ENCODE results near the gene FRAS1.
"Not testable (repeated sequence)": the region's sequence is repeated elsewhere in the genome, so short reads cannot be mapped to it uniquely, and the experiment has no call there.

FRAS1 gene

DNA sequence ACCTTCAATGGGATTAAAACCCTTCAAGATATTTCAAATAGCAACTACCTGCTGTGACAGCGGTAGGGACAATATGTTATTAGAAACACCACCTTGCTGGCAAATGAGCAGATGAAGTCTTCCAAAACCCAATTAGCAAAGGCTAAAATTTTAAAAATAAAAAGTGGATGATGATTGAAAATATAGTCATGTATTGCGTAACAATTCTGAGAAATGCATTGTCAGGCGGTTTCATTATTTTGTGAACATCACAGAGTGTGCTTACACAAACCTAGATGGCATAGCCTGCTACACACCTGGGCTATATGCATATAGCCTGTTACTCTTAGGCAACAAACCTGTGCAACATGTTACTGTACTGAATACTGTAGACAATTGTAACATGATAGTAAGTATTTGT lies 403.2 kb downstream of the FRAS1 start:
- FAIRE-seq = no peak

GRCh38 chr4:78464265-78464664 lies 407.1 kb downstream of the FRAS1 start:
- DNase-seq (ENCODE audit: extremely low spot score, insufficient read length, low read depth) = no peak
- no peak for FAIRE-seq

More for the DNA sequence above, 403.2 kb downstream of the FRAS1 start:
- no peak for DNase-seq (ENCODE audit: extremely low spot score, insufficient read length, low read depth)

DNA sequence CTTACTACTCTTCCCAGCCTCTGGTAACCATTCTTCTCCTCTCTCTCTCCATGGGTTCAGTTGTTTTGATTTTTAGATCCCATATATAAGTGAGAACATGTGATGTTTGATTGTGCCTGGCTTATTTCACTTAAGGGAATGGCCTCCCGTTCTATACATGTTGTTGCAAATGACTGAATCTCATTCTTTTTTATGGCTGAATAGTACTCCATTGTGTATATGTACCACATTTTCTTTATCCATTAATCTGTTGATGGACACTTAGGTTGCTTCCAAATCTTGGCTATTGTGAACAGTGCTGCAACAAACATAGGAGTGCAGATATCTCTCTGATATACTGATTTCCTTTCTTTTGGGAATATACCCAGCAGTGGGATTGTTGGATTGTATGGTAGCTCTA lies 410.1 kb downstream of the FRAS1 start:
- DNase-seq (ENCODE audit: extremely low spot score, insufficient read length, low read depth); FAIRE-seq: not testable (repeated sequence)

DNA sequence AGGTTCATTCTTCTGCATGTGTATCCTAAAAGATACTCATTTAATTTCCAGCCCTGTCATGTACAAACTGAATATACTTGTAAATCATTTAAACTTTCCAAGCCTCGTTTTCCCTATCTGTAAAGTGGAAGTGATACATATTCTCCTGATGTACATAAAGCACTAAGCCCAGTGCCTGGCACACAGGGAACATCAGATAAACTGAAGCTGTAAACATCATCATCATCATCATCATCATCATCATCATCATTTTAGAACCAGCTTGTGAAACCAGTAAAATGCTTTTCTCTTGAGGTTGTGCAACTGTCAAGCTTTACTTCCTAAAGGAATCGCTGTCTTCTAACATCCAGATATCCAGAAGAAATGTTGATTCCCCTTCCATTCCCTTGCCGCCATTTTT lies 411.1 kb downstream of the FRAS1 start:
- DNase-seq (ENCODE audit: extremely low spot score, insufficient read length, low read depth) (no peak), FAIRE-seq (no peak)

GRCh38 chr4:78476108-78476704 lies 419.1 kb downstream of the FRAS1 start:
- DNase-seq (ENCODE audit: extremely low spot score, insufficient read length, low read depth) (no peak), FAIRE-seq (no peak)

DNA sequence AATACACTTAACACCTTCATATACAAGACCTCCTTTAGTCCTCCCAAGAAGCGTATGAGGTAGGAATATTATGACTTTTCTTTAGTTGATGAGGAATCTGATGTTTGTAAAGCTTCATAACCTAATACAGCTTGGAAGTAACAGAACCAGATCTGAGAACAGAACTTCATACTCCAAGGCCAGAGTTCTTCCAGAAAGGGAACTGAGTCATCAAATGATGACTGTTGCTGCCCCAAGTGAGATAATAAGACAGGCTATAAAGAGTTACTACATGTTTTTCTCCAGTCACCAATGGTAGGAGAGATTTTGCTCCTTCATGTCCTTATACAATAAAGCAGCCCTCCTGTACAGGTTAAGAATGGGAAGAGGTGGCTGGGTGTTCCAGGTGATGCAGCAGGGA lies 420.2 kb downstream of the FRAS1 start:
- FAIRE-seq = no peak

DNA sequence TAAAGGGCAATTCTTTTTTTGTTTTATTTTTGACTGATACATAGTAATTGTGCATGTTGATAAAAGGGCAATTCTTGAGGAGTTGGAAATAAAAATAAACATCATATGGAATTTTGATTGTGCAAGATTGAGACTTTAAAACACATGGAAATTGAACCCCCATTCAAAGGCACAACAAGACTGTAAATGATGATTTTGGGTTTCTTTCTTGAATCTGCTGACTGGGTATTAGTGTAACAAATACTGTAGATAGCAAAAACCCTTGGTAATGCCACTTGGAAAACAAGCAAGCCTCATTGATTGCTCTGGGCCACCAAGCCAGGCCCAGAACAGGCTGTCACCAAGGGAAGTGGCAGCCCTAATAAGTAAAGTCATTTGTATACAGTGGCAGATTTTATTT lies 421.4 kb downstream of the FRAS1 start:
- DNase-seq (ENCODE audit: extremely low spot score, insufficient read length, low read depth) = no peak
- no peak for FAIRE-seq

More for the DNA sequence above, 420.2 kb downstream of the FRAS1 start:
- DNase-seq (ENCODE audit: extremely low spot score, insufficient read length, low read depth) = no peak

DNA sequence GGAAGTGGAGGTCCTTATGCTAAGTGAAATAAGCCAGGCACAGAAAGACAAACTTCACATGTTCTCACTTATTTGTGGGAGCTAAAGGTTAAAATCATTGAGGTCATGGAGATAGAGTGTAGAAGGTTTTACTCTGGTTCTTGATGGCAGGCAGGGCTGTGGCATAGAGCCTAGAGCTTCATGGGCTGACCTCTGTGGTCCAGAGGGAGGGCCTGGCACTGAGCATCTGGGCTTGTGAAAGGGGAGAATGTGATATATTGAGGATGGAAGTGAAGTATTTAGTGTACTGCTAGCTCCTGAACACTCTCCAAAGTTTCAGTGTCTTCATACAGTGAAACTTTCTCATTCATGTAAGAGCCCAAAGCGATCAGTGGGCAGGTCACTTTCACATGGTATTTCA lies 423.2 kb downstream of the FRAS1 start:
- DNase-seq (ENCODE audit: extremely low spot score, insufficient read length, low read depth) (no peak), FAIRE-seq (no peak)

GRCh38 chr4:78481180-78481579 lies 424.1 kb downstream of the FRAS1 start:
- DNase-seq (ENCODE audit: extremely low spot score, insufficient read length, low read depth) (no peak), FAIRE-seq (no peak)

GRCh38 chr4:78482281-78482680 lies 425.2 kb downstream of the FRAS1 start:
- DNase-seq (ENCODE audit: extremely low spot score, insufficient read length, low read depth) (no peak), FAIRE-seq (no peak)

GRCh38 chr4:78483811-78484210 lies 426.7 kb downstream of the FRAS1 start:
- FAIRE-seq (no peak), DNase-seq (ENCODE audit: extremely low spot score, insufficient read length, low read depth) (no peak)

DNA sequence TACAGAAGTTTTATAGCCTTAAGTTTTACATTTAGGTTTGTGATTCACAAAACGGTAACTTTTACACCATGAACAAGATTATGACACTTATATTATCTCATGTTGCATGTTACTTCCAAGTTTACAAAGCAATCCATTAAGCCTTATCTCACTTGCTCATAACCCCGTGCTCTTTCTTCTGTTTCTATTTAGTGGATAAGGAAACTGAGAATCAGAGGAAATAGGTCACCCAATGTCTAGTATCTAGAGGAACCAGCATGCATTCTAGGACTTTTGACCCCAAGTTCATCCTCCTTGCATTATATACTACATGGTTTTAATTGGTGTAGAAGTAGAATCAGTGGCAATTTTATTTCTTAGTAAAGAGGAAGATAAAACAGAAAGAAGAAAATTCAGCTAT lies 427.5 kb downstream of the FRAS1 start:
- DNase-seq (ENCODE audit: extremely low spot score, insufficient read length, low read depth) (no peak), FAIRE-seq (no peak)

GRCh38 chr4:78493731-78494130 lies 436.6 kb downstream of the FRAS1 start:
- DNase-seq (ENCODE audit: extremely low spot score, insufficient read length, low read depth) (no peak), FAIRE-seq (no peak)

DNA sequence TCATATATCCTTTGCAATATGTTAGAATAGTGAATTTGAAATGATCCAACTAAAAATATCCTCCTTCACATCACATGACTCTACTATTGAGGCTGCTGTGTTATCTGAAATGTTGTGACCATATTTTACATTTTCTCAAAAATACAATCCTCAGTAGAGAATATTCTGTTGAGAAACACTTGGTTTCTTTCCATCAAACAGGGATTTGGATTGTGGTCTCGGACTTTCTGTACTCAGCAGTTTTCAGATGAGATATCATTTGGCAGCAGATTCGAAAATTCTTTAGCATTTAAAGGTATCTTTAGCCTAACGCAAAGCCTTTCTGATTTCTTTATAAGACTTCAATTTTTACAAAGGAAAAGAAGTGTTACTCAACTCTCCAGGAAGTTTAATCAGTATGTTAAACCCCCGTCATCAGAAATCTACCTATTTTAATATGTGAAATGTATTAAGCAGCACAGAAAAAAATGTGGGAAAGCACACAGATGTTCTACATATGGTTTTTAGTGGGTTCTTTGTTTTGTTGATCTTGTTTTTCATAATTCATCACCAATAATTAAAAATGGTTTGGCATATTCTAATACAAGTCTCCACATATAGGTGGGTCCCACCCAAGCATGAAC lies 439.0 kb downstream of the FRAS1 start:
- no peak for FAIRE-seq
- DNase-seq (ENCODE audit: extremely low spot score, insufficient read length, low read depth) = no peak

DNA sequence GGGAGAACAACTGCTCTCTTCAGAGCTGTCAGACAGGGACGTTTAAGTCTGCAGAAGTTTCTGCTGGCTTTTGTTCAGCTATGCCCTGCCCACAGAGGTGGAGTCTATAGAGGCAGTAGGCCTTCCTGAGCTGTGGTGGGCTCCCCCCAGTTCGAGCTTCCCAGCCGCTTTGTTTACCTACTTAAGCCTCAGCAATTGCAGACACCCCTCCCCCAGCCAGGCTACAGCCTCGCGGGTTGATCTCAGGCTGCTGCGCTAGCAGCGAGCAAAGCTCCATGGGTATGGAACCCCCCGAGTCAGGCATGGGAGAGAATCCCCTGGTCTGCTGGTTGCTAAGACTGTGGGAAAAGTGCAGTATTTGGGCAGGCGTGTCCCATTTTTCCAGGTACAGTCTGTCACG lies 449.1 kb downstream of the FRAS1 start:
- FAIRE-seq; DNase-seq (ENCODE audit: extremely low spot score, insufficient read length, low read depth): not testable (repeated sequence)

GRCh38 chr4:78509043-78509442 lies 451.9 kb downstream of the FRAS1 start:
- FAIRE-seq (no peak), DNase-seq (ENCODE audit: extremely low spot score, insufficient read length, low read depth) (no peak)

GRCh38 chr4:78510108-78510507 lies 453.0 kb downstream of the FRAS1 start:
- FAIRE-seq (no peak), DNase-seq (ENCODE audit: extremely low spot score, insufficient read length, low read depth) (no peak)

- FAIRE-seq (no peak), DNase-seq (ENCODE audit: extremely low spot score, insufficient read length, low read depth) (no peak)
Measured at GRCh38 chr4:78510681-78511080, 453.6 kb downstream of the FRAS1 start.

GRCh38 chr4:78512357-78512920 lies 455.3 kb downstream of the FRAS1 start:
- DNase-seq (ENCODE audit: extremely low spot score, insufficient read length, low read depth) (no peak), FAIRE-seq (no peak)

DNA sequence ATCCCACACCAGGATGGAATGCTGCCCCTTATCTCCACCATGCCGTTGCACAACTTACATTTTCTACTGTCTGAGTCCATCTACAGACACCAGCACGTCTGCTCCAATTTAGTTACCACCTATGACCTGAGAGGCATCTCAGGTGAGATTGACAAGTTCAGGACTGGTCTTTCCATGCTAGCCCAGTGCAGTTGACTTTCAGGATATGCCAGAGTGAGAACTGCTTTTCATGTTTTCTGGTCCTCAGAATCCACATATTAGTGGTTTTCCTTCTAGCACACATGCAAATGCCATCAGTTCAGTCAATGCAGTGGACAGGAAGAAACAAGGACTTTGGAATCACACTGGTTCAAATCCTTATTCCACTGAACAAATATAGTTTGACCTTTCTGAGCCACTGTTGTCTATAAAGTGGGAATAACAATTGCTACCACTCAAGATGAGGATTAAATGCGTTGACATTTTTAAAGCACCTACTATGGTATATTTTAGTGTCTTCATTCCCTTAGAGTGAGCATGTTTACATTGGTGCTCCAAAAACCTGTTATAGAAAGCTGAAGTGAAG lies 456.4 kb downstream of the FRAS1 start:
- FAIRE-seq = no peak
- DNase-seq (ENCODE audit: extremely low spot score, insufficient read length, low read depth) = no peak

DNA sequence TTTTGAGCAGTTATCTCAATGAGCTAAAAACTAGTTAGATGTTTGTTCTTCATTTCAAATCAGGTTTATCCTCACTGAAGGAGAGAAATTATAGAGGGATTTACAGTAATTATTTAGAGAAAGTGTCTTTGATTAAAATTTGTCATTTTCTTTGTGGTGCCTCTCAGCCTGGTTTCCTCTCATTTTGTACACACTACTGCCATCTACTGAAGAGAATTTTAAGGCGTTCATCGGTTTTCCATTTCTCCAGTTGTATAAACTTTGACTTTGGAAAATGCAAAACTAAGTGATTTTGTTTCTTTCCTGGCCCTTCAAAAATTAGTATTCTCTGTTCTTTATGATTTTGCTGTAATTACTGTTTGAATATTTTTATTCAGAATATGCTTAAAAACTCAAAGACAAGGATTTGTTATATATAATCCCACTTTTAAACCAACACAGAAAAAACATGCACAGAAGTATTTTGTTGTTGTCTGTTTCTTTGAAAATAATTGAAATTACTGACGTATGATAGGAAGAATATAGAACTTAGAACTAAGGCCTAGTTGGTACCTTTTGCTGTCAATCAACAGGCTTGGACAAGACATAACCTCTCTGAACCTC lies 460.0 kb downstream of the FRAS1 start:
- no peak for DNase-seq (ENCODE audit: extremely low spot score, insufficient read length, low read depth)
- no peak for FAIRE-seq
